NCI-H1105 (cell line): ENCODE results near the gene RBPJ.
"Not testable (repeated sequence)": the region's sequence is repeated elsewhere in the genome, so short reads cannot be mapped to it uniquely, and the experiment has no call there.

ENCODE experiments used
- DNase-seq: peaks from one replicate; lab custom pipeline; 2025; lab: John Stamatoyannopoulos, UW

RBPJ gene

DNA sequence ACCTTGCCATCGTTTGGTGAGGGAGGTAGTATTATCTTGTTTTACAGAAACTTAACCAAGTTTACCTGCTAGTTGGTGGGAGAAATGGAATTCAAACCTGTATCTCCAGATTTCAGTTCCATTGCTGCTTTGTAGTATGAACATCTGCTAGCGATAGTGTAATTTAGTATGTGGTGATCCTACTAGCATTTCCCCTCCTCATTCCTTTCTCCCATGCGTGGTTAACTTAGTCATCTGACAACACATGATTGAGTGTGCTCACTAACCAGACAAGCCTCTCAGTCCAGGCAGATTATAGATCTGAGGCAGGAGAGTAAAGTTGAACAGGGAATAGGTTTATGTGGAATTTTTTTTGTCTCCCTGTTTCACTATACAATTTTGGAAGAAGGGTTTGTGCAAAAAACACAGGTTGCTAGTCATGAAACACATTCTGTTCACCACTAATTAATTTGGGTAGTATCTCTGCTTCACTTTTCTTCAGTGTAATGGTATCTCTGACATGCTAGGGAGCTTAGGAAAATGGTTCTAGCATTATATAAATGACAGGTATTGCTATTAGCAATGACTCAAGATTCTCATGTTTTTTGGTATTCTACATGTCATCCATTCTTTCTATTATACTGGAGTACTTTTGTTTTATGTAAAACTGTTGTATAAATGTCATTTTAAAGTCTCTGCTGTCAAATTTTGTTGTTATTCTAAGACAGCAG is 21.7 kb downstream of the RBPJ start:
- no peak for DNase-seq

DNA sequence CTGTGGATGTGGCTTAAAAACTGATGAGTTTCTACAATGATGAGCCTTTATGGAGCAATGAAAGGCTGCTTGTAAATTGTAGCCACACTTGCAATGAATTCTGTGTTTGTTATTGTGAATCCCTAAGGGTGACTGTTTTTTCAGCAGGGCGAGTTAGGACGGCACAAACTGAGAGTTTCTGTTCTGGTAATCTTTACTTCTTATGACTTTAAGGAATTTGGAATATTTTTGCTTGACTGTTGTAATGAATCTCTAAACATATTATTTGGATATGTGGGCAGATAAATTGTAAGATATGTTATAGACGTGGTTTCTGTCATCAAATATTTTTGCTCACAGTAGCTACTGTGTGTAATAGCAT is 22.2 kb downstream of the RBPJ start:
- no peak for DNase-seq

DNA sequence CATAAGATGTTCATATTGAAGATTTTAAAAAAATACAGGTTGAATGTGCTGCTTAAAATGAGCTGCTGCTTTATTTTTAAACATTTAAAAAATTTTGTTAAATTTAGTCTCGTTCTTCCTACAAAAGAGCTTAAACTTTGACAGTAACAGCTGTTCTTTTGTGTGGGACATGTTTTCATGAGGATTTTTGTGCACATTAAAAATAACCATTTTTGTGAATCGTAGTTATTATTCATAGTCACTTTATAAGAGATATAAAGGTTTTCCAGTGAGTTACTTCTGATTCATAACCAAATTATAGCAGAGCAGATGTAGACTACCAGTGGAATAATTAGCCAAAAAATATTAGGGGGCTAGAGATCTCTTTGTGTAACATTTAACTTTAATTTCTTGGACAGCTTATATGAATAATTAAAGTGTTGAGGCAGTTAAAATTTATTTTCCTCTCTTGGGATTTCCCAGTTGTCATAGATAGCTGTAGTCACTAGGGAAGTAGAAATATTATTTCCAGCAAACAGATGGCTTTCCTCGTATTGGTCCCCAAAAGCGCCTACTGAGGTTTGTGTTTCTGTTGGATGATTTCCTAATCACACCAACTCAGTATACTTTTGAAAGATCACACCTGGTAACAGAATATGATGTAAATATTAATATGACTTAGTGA is 24.2 kb downstream of the RBPJ start:
- DNase-seq = no peak

DNA sequence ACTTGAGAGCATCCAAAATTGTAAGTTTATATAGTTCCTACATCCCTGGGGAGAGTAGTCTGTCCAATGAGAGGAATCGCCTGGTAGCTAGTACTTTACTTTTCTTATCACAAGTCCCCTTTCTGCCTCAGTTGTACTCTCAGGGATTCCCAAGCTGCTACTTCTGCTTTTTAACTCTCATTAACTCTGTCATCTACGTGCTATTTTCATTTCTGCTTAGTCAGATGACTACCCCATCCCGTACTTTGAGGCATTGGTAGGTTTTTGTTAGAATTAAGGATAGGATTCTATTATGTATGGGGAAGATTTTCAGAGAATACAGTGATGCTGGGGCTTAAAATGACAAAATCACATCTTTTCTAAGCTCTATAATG is 24.7 kb downstream of the RBPJ start:
- DNase-seq = no peak

DNA sequence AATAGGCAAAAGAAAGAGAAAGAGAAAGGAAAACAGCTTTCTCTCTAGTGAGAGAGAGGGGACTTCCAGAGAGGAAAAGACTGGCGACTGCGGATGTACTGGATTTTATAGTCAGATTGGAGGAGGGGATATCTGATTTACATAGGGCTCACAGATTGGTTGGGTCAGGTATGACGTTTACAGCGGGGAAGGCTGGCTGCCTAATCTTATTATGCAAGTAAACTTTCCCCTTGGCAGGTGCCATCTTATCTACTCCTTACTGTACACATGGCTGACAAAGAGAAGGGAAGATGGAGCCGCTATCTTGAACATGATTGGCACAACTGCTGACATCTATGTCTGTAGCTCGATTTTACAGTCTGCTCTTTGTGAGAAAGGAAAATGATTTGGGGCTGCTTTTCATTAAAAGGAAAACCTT is 25.4 kb downstream of the RBPJ start:
- no peak for DNase-seq

DNA sequence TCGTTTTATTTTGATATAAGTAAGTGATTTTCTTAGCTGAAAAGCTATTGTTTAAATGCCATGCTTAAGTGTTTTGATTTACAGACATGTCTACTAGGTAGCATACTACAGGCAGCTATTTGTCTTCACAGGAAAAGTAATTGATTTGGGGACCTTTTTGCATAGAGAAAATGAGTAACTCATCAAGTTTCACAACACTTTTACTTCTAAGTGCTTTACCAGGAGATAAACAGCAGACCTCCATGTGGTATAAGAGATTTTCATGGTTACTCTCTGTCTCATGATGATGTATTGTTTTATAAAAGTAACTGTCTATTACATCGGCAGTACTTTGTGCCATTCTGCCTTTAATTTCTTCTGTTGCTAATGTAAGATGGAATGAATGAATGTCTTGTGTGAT is 28.7 kb downstream of the RBPJ start:
- DNase-seq = no peak

DNA sequence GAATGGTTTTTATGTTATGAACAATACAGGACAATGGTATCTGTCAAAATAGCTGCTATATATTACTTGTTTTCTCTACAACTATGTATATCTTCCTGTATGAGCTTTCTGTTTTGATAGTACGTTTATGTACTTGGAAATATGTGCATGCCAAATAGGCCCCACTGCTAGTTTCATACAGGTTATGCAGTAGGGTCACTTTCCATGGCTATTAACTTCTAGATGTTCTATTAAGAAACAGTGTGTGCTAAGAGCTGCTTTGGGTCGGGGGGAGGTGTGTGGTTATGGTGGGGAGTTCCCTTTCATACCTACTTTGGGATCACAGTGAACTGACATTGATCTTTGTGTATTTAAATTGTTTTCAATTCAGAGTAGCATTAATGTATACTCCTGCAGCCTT is 30.9 kb downstream of the RBPJ start:
- no peak for DNase-seq

DNA sequence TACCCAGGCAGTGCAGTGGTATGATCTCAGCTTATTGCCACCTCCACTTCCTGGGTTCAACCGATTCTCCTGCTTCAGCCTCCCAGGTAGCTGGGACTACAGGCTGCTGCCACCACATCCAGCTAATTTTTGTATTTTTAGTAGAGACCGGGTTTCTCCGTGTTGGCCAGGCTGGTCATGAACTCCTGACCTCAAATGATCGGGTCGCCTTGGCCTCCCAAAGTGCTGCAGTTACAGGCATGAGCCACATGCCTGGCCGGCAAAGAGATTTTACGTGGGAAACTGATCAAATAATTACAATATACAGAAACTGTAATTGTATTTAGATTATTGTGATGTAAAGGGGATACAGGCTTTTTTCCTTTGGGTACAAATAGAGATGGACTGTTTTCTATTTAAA is 33.7 kb downstream of the RBPJ start:
- no peak for DNase-seq

DNA sequence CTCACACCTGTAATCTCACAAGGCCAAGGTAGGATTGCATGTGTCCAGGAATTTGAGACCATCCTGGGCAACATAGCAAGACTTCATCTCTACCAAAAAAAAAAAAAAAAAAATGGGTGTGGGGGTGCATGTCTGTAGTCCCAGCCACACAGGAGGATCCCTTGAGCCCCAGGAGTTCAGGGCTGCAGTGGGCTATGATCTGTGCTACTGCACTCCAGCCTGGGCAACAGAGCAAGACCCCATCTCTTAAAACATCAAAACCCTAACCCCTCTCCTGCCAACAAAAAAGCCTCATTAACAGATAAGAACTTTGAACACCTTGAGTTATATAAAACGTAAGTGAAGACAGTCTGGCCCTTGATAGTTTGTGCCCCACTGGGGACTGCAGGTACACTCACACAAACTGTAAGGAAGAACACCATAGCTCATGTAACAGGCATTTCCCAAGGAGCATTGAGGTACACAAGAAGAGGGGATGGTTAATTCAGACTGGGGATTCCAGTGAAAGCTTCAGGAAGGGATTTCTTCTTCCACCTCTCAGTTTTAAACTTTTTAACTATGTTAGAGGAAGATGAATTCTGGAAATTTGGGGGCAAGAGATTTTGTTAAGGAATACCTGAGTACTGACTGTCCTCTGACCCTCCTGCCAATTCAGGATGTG is 34.7 kb downstream of the RBPJ start:
- DNase-seq = no peak

DNA sequence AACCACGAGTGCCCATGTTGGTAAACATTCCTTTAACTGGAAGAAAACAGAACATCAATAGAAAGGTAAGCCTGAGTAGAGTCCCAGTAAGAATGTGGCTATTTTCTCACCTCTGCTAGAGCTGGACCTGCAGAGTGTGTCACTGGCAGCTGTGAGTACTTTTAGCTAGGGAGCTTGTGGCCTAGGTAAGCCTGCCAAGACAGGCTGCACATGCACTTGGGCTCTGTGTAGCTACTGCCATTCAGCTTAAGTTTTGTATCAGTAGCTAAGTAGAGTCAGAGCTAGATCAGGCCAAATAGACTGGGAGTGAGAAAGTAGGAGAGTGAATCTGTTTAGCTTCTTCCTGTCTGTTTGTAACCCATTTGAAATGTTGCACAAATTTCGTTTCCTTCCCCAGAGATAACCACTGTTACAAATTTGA is 35.3 kb downstream of the RBPJ start:
- no peak for DNase-seq

DNA sequence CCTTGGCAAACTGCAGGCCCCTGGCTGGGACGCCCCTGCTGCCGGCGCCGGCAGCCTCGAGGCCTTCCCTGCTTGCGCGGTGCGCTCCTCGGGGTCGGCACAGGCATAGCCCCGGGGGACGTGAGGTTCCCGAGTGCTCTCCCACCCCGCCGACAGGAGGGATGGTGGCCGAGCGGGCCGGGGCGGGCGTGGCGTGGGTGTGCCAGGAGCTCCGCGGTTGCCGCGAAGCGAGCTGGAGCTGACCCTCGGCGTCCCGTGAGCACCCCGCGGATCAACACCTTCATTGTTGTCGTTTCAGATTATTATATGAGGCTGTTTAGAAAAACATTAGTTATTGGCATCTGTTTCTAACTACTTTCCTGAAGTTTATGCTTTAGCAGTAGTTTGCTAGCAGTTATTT is 38.7 kb downstream of the RBPJ start:
- DNase-seq = not testable (repeated sequence)

DNA sequence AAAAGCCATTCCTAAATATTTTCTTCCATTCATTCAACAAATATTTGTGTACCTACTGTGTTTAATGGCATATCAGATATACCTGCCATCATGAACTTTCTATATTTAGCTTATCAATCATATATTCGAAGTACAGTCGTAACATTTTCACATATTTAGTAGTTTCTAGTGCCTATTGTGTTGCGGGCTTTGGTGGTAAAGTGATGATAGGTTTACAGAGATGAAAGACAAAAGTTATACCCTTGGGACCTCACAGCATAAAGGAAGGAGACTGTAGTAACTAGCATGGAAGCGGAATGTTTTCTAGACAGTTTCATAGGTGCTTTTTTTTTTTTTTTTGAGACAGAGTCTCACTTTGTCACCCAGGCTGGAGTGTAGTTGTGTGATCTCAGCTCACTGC is 39.5 kb downstream of the RBPJ start:
- DNase-seq = no peak

DNA sequence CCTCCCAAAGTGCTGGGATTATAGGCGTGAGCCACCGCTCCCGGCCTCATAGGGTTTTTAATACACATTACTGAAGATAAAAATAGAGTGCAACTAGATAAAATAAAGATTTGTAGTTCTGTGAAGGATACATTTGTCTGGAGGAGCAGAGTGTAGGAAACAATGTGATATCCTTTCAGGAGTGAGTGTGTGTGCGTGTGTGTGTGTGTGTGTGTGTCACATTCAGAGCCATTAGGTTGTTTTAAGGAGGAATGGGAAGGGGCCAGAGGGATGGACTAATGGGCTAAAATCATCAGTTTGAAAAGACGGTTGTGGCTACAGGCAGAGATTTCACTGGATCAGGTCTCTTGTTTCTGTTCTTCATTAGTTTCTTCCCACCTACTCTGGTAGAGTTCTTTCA is 40.0 kb downstream of the RBPJ start:
- no peak for DNase-seq

DNA sequence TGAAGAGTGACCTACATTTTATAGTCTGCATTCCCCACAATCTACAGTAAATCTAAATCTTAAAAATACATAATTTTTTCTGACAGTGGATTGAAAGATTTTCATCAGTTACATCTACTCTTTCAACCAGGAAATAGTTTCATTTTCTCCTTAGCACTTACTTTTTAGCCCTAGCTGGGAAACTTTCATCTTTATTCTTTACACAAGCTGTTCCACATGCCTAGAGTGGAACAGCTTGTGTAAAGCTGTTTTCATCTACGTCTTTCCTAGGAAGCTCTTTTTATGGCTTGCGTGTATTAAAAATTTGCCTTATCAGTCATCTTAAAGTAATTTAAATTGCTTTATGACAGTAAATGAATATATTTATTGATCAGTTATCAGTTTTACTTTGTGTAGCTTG is 40.5 kb downstream of the RBPJ start:
- no peak for DNase-seq

DNA sequence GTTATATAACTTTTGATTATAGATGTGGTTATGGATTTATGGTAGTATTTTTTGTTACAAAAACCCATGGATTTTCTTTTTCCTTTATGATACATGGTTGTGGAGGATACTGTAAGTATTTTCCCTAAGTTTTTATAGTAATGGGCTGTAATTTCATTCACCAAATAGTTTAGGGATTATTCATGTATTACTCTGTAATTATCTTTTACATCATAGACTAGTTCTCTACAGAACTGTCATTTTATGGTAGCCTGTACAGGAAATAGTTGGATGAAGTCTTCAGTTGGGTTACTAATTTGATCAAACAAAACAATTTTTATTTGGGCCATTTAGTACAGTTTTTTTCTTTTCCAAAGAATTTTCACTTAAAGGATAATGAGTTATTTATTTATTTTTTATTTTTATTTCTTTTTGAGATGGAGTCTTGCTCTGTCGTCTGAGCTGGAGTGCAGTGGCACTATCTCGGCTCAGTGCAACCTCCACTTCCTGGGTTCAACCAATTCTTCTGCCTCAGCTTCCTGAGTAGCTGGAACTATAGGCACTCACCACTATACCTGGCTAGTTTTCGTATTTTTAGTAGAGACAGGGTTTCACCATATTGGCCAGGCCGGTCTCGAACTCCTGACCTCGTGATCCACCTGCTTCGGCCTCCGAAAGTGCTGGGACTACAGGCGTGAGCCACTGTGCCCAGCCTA is 42.1 kb downstream of the RBPJ start:
- DNase-seq = no peak

DNA sequence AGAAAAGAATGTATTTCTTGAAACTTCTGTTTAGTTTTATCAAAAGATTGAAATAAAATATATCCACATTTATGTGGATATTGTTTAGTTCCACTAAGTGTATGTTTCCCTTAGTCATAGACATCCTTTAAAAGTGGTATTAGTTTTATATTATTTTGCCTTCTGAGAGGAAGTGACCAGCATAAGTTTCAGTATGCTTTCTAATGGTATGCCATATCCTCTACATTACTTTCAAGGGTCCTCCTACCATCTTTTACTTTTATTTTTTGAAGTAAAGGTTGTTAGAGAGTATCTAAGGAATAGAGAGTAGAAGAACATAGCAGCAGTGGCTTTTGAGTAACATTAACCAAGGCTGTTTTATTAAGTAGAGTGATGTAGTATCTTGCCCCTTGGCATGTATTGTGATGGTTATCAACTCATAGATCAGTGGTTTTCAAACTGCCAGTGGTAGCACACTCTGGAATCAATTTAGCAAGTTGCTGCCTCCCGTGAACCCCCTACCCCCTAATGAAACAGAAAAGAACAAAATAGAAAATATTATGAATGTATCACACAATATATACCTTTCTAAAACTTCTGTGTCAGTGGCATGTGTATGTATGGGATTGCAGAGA is 44.8 kb downstream of the RBPJ start:
- DNase-seq = no peak

DNA sequence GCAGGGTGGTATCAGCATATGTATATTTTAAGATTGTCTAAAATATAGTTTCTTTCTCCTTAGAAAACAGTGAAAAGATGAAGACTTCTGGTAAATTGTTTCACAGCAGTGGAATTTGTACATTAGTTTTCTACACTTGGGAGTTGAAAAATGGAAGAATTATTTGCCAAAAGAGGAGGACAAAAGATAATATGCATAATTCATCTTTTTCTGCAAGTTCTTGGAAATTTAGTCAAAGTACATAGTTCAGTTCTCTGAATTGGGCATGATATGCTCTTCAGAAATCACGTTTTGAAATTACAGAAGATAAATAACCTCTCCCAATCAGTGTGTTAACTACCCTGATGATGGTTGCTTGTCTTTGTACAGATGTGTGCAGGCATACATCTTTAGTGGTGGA is 47.0 kb downstream of the RBPJ start:
- DNase-seq = no peak

DNA sequence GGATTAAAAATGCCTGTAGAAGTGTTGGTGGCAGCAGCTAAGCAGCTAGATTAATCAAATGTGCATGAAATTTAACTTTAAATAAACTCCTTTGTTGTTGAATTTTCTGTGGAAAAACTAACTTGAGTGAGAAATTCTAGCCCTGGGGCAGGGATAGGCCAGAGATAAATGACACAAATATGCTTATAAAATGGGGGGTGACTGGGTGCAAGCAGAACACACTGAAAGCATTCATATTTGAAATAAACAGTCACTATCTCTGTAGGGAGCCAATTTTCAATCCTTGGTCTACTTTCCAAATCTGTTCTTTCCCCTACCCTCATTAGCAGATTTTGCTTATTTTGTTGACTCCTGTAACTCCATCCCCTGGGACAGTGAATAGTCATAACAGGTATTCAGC is 47.9 kb downstream of the RBPJ start:
- no peak for DNase-seq

DNA sequence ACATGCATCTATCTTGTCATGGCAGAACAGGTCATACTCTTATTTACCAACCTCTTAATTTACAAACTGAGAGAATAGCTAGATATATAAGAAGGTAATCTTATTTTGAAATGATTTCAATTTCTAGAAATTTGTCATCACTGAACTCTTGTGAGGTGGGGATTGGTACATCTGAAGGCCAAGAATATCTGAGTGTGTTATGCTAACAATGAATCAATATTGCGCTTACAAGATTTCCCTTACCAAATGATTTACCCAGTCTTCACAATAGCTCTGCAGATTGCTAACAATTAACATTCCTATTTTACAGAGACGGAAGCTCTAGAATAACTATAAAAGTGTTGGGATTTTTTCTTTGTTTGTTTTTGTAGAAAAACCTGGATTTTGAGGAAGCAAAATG is 48.3 kb downstream of the RBPJ start:
- DNase-seq = no peak

DNA sequence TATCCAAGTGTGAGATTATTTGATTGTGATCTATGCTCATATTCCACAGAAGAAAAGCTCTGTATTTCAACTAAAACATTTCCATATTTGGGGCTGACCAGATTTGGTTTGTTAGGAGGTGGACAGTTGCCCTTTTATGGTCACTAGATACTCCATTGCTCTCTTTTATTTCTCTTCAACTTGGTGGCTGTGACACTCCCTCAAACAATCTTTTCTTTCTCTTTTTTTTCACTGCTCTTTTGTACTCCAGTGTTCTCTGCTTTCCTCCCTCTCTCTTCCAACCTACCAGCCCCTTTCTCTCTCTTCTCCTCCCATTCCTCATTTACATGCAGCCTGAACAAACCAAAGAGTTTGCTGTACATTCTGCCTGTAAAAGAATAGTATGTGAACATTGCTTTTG is 48.8 kb downstream of the RBPJ start:
- no peak for DNase-seq

DNA sequence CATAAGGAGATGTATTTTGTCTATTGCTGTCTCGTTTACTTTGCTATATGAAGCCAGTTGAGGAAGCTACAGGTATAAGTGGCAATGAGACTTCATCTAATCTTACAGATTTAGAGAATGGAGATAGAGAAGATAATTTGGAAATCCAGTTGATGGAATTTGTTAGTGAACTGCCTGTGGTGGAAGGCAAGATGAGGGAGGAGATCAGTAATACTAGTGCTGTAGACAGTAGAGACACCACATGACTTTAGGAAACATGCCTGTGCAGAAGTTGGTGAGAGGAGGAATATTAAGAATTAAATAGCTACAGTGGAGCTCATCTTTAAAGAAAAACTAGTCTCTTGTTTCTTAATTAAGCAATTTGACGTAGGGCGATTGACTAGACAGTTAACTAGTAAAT is 51.3 kb downstream of the RBPJ start:
- DNase-seq = no peak

DNA sequence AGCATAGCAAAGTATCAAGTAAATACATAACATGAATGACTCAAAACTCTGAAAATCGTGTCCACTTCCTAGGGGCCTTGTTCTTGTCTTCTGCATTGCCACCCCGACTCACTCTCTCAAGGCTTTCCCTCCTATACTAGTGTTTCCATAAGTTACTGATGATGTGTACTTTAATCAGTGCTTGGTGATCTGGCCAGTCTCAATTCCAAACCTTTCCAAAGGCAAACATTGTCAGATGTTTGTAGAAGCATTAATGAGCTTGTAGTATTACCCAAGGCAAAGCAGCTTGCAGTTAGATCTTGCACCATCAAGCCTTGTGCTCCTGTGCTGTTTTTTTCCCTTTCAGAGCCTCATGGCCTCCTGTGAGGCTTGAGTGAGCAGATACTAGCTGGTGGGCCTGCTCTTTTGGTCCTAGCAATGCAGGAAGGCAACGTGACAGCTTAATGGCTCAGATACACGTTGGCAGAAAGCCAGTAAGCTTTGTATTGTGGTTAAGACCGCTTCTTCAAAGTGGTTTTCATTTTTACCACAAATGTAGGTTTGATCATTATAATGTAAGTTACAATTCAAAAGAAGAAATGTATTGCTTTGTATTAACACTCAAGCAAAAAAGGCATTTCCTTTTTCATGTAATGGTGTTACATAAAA is 51.8 kb downstream of the RBPJ start:
- DNase-seq = peak; percentile 10
